ENCODE results near the gene LPO. TPM values are rescaled to one million over a fixed set of nuclear protein-coding genes. Genes with fewer than 3 reads are reported as not detected.

Gene LPO
- total RNA-seq, 1 experiment from 2014 or later = not detected

DNA sequence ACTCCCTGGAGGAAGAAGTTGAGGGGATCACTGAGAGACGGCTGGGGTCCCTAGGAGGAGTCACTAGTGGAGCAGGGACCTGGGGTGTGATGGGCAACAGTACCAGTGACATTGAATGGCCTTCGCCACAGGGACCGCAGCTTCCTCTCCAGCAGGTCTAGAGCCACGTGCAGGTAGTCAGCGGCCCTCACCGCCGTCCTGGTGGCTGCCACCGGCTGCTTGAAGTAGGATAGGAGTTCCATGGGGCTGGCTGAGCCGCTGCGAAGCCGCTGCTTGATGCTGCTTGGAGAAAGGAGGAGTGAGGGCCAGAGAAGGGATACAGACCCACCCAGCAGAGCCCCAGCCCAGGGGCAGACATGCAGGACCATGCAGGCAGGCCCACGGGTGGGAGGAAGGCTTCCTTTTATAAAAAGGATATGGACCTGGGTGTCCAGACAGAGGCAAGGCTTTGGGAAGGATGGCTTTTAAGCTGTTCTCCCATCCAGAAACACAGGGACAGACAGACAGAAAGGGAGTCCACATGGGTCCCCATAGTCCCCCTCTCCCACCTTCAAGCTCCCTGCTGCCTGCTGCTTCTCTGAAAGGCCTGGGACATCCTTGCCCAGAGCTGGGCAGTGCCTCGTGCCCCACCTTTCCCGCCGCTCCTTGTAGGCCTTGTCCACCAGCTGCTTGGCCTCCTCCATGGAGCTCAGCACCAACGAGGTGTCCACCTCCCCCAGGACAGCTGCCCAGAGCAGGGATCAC, 41.5 kb downstream of the LPO start:
- TF ChIP-seq, protein P1, sequence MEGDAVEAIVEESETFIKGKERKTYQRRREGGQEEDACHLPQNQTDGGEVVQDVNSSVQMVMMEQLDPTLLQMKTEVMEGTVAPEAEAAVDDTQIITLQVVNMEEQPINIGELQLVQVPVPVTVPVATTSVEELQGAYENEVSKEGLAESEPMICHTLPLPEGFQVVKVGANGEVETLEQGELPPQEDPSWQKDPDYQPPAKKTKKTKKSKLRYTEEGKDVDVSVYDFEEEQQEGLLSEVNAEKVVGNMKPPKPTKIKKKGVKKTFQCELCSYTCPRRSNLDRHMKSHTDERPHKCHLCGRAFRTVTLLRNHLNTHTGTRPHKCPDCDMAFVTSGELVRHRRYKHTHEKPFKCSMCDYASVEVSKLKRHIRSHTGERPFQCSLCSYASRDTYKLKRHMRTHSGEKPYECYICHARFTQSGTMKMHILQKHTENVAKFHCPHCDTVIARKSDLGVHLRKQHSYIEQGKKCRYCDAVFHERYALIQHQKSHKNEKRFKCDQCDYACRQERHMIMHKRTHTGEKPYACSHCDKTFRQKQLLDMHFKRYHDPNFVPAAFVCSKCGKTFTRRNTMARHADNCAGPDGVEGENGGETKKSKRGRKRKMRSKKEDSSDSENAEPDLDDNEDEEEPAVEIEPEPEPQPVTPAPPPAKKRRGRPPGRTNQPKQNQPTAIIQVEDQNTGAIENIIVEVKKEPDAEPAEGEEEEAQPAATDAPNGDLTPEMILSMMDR (IDR thresholded peaks at IDR 0.05; ENCODE audit: unreplicated experiment) = no peak
- BruUV-seq (replicated peaks) = no TSS peak
- intact Hi-C loops (cut with micrococcal nuclease; ENCODE audit: unreplicated experiment) = no loop called here
- H3K36me3 Mint-ChIP-seq (ENCODE audit: insufficient read depth, unreplicated experiment) = peaks cover 4% of the 10 kb centered on the region
- H3K27ac Mint-ChIP-seq (ENCODE audit: unreplicated experiment) = no peak overlapping the region
- no peak overlapping the region for H3K4me3 Mint-ChIP-seq (ENCODE audit: low read depth, unreplicated experiment)
- DNase-seq = no peak
- no peaks in the 10 kb centered on the region for H3K4me1 Mint-ChIP-seq (ENCODE audit: low read depth, unreplicated experiment)
- CTCF ChIA-PET = no interaction called here
- no peaks in the 10 kb centered on the region for H3K9me3 Mint-ChIP-seq (ENCODE audit: low read depth, unreplicated experiment)
- peaks cover 90% of the 10 kb centered on the region for H3K27me3 Mint-ChIP-seq (ENCODE audit: unreplicated experiment)

DNA sequence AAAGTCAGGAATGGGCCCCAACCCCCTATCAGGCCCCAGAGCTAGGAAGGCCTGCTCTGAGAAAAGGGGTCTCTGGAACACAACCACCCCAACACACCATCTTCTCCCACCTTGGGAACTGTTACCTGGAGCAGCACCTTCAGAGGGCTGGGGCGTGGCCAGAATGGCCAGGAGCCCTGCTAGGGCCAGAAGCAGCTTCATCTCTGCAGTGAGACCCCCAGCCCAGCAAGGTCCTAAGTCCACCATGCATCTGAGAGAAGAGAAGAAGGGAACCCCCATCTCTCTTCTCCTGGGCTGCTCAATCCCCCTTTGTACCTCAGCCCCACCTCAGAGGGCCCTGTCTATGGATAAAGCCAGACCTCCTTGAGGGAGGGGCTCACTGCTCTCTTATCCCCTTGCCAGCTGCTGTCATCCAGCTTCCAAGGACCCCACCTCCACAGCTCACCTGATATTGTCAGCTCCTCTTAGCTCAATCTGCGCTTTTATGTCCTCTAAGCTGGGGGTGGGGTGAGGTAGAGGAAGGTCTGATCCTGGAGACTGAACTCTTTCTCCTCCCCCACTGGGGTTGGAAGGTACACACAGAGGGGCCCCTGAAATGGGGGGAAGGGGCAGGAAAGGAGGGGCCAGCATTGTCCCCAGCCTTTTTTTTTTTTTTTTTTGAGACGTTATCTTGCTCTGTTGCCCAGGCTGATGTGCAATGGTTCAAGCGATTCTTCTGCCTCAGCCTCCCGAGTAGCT, 42.3 kb downstream of the LPO start, which contains the start of gene MPO:
Gene MPO (minus strand): TSS at position 456 of the 738 bp plus-strand sequence. CDS start 177 bp downstream, at position 279.
- peaks cover 88% of the 10 kb centered on the region for H3K27me3 Mint-ChIP-seq (ENCODE audit: unreplicated experiment)
- BruUV-seq (replicated peaks) = no TSS peak
- no peak within 1 kb of the TSS for H3K27ac Mint-ChIP-seq (ENCODE audit: unreplicated experiment)
- TF ChIP-seq, protein P1 (IDR thresholded peaks at IDR 0.05; ENCODE audit: unreplicated experiment) = no peak
- H3K4me3 Mint-ChIP-seq (ENCODE audit: low read depth, unreplicated experiment) = no peak within 1 kb of the TSS
- no peak for DNase-seq
- intact Hi-C loops (cut with micrococcal nuclease; ENCODE audit: unreplicated experiment) = no loop called here
- CTCF ChIA-PET = no interaction called here
- no peaks in the 10 kb centered on the region for H3K9me3 Mint-ChIP-seq (ENCODE audit: low read depth, unreplicated experiment)
- no peaks in the 10 kb centered on the region for H3K4me1 Mint-ChIP-seq (ENCODE audit: low read depth, unreplicated experiment)
- peaks cover 4% of the 10 kb centered on the region for H3K36me3 Mint-ChIP-seq (ENCODE audit: insufficient read depth, unreplicated experiment)

DNA sequence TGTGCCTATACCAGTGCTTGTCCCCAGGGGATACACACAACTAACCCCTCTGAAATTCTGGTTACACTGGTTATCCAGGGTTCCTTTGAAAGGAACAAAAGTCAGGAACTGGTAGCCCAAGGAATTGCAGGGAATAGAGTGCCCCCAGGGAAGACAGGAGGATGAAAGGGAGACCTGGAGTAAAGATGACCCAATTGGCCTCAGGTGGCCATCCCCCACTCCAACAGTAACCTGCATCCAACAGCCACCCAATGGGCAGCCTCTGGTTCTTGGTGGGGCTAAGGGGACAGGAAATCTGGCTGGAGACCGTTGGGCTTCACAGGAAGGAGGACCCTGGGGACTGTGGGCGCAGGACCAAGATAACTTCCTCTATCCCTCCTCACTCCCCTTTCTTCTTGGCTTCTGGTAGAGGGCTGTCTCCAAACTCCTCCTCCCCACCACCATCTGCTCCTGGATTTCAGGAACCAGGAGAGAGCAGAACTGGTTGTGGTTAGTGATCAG, 43.2 kb downstream of the LPO start:
- TF ChIP-seq, protein P1 (IDR thresholded peaks at IDR 0.05; ENCODE audit: unreplicated experiment) = no peak
- intact Hi-C loops (cut with micrococcal nuclease; ENCODE audit: unreplicated experiment) = no loop called here
- Mint-ChIP-seq H3K4me3 (ENCODE audit: low read depth, unreplicated experiment) (no peak overlapping the region), H3K9me3 (ENCODE audit: low read depth, unreplicated experiment) (no peaks in the 10 kb centered on the region), H3K27ac (ENCODE audit: unreplicated experiment) (no peak overlapping the region), H3K27me3 (ENCODE audit: unreplicated experiment) (peaks cover 79% of the 10 kb centered on the region), H3K4me1 (ENCODE audit: low read depth, unreplicated experiment) (no peaks in the 10 kb centered on the region), H3K36me3 (ENCODE audit: insufficient read depth, unreplicated experiment) (peaks cover 4% of the 10 kb centered on the region)
- CTCF ChIA-PET = interaction anchor here (0.6 kb wide), 1 partner anchor 304 kb away, joined by 6 read pairs; no protein-coding TSS in a partner anchor
- no peak for DNase-seq
- no TSS peak for BruUV-seq (replicated peaks)

DNA sequence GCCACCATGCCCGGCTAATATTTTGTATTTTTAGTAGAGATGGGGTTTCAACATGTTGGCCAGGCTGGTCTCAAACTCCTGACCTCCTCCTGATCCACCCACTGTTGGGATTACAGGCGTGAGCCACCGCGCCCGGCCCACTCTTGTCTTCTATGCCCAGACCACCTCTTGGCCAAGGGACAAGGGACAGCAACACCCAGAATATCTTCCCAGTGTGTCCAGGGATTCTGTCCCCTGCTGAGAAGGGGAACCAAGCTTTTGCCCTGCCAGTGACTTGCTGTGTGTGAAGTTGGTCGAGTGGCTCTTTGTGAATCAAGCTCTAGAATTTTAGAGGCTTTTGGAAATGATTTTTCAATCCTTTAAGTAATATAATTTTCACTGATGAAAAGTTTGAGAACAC, 44.1 kb downstream of the LPO start:
- no peak overlapping the region for H3K4me3 Mint-ChIP-seq (ENCODE audit: low read depth, unreplicated experiment)
- H3K4me1 Mint-ChIP-seq (ENCODE audit: low read depth, unreplicated experiment) = no peaks in the 10 kb centered on the region
- no peak for DNase-seq
- TF ChIP-seq, protein P1 (IDR thresholded peaks at IDR 0.05; ENCODE audit: unreplicated experiment) = no peak
- H3K9me3 Mint-ChIP-seq (ENCODE audit: low read depth, unreplicated experiment) = no peaks in the 10 kb centered on the region
- H3K27me3 Mint-ChIP-seq (ENCODE audit: unreplicated experiment) = peaks cover 80% of the 10 kb centered on the region
- no TSS peak for BruUV-seq (replicated peaks)
- intact Hi-C loops (cut with micrococcal nuclease; ENCODE audit: unreplicated experiment) = no loop called here
- CTCF ChIA-PET = no interaction called here
- H3K27ac Mint-ChIP-seq (ENCODE audit: unreplicated experiment) = no peak overlapping the region
- H3K36me3 Mint-ChIP-seq (ENCODE audit: insufficient read depth, unreplicated experiment) = peaks cover 4% of the 10 kb centered on the region
